GM12873 (cell line): ENCODE data around the gene CFTR.

ENCODE experiments used
- TF ChIP-seq, protein P1 (sequence below): IDR thresholded peaks from 2 replicates; pipeline ENCODE4 v1.5.1; 2012; ENCODE audit warnings: low read depth, mild to moderate bottlenecking, moderate library complexity, low read length, control low read depth; ENCODE audit not compliant: insufficient read depth; ENCODE audit errors: missing control alignments

The CFTR gene

DNA sequence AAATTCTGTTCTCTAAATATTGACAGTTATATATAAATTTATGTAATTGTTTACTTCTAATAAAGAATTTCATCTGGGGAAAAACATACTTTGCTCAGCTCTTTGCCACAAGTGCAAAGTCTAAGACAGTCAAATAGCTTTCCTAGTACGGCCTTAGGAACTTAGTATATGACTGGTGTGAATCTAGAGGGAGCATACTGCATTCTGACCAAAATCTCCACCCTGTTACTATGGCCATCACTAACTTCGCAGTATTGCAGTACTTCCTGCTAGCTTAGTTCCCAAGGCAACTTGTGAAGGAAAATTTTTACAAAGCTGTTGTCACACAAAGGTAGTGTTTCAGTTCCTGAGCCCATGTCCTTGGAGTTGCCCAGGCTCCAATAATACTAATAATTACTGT, 181.5 kb downstream of the CFTR start:
- TF ChIP-seq, protein P1, sequence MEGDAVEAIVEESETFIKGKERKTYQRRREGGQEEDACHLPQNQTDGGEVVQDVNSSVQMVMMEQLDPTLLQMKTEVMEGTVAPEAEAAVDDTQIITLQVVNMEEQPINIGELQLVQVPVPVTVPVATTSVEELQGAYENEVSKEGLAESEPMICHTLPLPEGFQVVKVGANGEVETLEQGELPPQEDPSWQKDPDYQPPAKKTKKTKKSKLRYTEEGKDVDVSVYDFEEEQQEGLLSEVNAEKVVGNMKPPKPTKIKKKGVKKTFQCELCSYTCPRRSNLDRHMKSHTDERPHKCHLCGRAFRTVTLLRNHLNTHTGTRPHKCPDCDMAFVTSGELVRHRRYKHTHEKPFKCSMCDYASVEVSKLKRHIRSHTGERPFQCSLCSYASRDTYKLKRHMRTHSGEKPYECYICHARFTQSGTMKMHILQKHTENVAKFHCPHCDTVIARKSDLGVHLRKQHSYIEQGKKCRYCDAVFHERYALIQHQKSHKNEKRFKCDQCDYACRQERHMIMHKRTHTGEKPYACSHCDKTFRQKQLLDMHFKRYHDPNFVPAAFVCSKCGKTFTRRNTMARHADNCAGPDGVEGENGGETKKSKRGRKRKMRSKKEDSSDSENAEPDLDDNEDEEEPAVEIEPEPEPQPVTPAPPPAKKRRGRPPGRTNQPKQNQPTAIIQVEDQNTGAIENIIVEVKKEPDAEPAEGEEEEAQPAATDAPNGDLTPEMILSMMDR: no peak

GRCh38 chr7:117664047-117664446, 184.2 kb downstream of the CFTR start:
- TF ChIP-seq, protein P1: no peak

DNA sequence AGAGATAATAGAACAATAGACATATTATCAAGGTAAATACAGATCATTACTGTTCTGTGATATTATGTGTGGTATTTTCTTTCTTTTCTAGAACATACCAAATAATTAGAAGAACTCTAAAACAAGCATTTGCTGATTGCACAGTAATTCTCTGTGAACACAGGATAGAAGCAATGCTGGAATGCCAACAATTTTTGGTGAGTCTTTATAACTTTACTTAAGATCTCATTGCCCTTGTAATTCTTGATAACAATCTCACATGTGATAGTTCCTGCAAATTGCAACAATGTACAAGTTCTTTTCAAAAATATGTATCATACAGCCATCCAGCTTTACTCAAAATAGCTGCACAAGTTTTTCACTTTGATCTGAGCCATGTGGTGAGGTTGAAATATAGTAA, 185.5 kb downstream of the CFTR start:
- TF ChIP-seq, protein P1: no peak

- TF ChIP-seq, protein P1: no peak
Measured at GRCh38 chr7:117666031-117666430, 186.2 kb downstream of the CFTR start.

DNA sequence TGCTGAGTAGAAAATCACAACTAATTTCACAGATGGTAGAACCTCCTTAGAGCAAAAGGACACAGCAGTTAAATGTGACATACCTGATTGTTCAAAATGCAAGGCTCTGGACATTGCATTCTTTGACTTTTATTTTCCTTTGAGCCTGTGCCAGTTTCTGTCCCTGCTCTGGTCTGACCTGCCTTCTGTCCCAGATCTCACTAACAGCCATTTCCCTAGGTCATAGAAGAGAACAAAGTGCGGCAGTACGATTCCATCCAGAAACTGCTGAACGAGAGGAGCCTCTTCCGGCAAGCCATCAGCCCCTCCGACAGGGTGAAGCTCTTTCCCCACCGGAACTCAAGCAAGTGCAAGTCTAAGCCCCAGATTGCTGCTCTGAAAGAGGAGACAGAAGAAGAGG, 186.9 kb downstream of the CFTR start:
- TF ChIP-seq, protein P1: no peak

DNA sequence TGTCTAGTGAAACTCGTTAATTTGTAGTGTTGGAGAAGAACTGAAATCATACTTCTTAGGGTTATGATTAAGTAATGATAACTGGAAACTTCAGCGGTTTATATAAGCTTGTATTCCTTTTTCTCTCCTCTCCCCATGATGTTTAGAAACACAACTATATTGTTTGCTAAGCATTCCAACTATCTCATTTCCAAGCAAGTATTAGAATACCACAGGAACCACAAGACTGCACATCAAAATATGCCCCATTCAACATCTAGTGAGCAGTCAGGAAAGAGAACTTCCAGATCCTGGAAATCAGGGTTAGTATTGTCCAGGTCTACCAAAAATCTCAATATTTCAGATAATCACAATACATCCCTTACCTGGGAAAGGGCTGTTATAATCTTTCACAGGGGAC, 187.6 kb downstream of the CFTR start:
- TF ChIP-seq, protein P1: no peak

DNA sequence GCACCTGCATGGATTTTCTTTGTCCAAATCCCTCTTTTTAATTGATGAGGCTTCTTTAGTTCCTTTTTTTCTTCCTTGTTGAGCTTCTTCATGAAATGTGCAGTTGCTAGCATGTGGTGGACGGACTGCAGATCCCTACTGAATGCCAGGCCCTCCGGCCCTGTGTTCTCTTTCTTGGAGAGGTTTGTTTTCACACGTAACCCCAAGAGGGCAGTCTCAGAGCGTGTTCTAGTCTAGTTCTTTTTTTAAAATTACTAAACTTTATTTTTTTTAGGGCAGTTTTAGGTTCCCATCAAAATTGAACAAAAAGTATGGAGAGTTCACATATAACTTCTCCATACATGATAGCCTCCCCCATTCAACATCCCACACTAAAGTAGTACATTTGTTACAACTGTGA, 190.0 kb downstream of the CFTR start:
- TF ChIP-seq, protein P1: no peak
